ENCODE measurements around the gene COX7A2L.

Gene COX7A2L

GRCh38 chr2:42310007-42310515 is 51.0 kb downstream of the COX7A2L start:
- no peak for DNase-seq
- H3K4me2 ChIP-seq (ENCODE audit: low read length), result no peak overlapping the region
- no peak overlapping the region for H4K8ac ChIP-seq (ENCODE audit: low read depth, low read length)
- H3K27ac ChIP-seq (ENCODE audit: low read depth, low read length), result no peak overlapping the region
- no peak overlapping the region for H3K4me3 ChIP-seq (ENCODE audit: low read length)
- H3K79me1 ChIP-seq (ENCODE audit: low read length), result no peaks in the 10 kb centered on the region
- no peak overlapping the region for H3K23ac ChIP-seq (ENCODE audit: low read length)
- H3K18ac ChIP-seq (ENCODE audit: low read length), result no peak overlapping the region
- H2BK120ac ChIP-seq (ENCODE audit: low read depth, low read length), result no peak overlapping the region
- no peaks in the 10 kb centered on the region for H3K36me3 ChIP-seq (ENCODE audit: control insufficient read depth, insufficient read depth, low read length)
- no peaks in the 10 kb centered on the region for H3K4me1 ChIP-seq (ENCODE audit: control insufficient read depth, low read depth, low read length)
- no peak overlapping the region for H2BK15ac ChIP-seq (replicated peaks; ENCODE audit: low read depth)
- H3K27me3 ChIP-seq (ENCODE audit: insufficient read depth, low read length, poor library complexity), result no peaks in the 10 kb centered on the region
- H3K9ac ChIP-seq (ENCODE audit: low read length), result no peak overlapping the region
- no peak overlapping the region for H2AK5ac ChIP-seq (ENCODE audit: low read length)
- WGBS (ENCODE audit: extremely low coverage, insufficient coverage, low lambda C conversion rate), result no CpG with 5 or more reads among the region's 1 CpG
- H3K79me2 ChIP-seq (ENCODE audit: control insufficient read depth, insufficient read depth, low read length), result no peaks in the 10 kb centered on the region
- H4K5ac ChIP-seq (ENCODE audit: low read length), result no peak overlapping the region
- H2BK5ac ChIP-seq (ENCODE audit: low read length), result no peak overlapping the region
- no peak overlapping the region for H3K56ac ChIP-seq (ENCODE audit: low read length)
- no peak overlapping the region for H3K4ac ChIP-seq (ENCODE audit: low read depth, low read length)

GRCh38 chr2:42309366-42309765 is 51.7 kb downstream of the COX7A2L start:
- Histone ChIP-seq H4K8ac (ENCODE audit: low read depth, low read length) (no peak overlapping the region), H2BK5ac (ENCODE audit: low read length) (no peak overlapping the region), H3K4me3 (ENCODE audit: low read length) (no peak overlapping the region), H3K23ac (ENCODE audit: low read length) (no peak overlapping the region), H3K4me2 (ENCODE audit: low read length) (no peak overlapping the region), H2BK15ac (replicated peaks; ENCODE audit: low read depth) (no peak overlapping the region), H3K36me3 (ENCODE audit: control insufficient read depth, insufficient read depth, low read length) (no peaks in the 10 kb centered on the region), H3K18ac (ENCODE audit: low read length) (no peak overlapping the region), H3K9ac (ENCODE audit: low read length) (no peak overlapping the region), H3K4me1 (ENCODE audit: control insufficient read depth, low read depth, low read length) (no peaks in the 10 kb centered on the region), H2AK5ac (ENCODE audit: low read length) (no peak overlapping the region), H3K56ac (ENCODE audit: low read length) (no peak overlapping the region), H3K79me2 (ENCODE audit: control insufficient read depth, insufficient read depth, low read length) (no peaks in the 10 kb centered on the region), H2BK120ac (ENCODE audit: low read depth, low read length) (no peak overlapping the region), H4K5ac (ENCODE audit: low read length) (no peak overlapping the region), H3K27ac (ENCODE audit: low read depth, low read length) (no peak overlapping the region), H3K79me1 (ENCODE audit: low read length) (no peaks in the 10 kb centered on the region), H3K27me3 (ENCODE audit: insufficient read depth, low read length, poor library complexity) (no peaks in the 10 kb centered on the region), H3K4ac (ENCODE audit: low read depth, low read length) (no peak overlapping the region)
- DNase-seq, result no peak
- no CpG with 5 or more reads among the region's 2 CpGs for WGBS (ENCODE audit: extremely low coverage, insufficient coverage, low lambda C conversion rate)

- H4K8ac ChIP-seq (ENCODE audit: low read depth, low read length), result no peak overlapping the region
- no peak overlapping the region for H2AK5ac ChIP-seq (ENCODE audit: low read length)
- H3K27ac ChIP-seq (ENCODE audit: low read depth, low read length), result no peak overlapping the region
- H3K23ac ChIP-seq (ENCODE audit: low read length), result no peak overlapping the region
- H3K4me3 ChIP-seq (ENCODE audit: low read length), result no peak overlapping the region
- H4K5ac ChIP-seq (ENCODE audit: low read length), result no peak overlapping the region
- no peak overlapping the region for H2BK120ac ChIP-seq (ENCODE audit: low read depth, low read length)
- no peak overlapping the region for H2BK15ac ChIP-seq (replicated peaks; ENCODE audit: low read depth)
- H3K4me1 ChIP-seq (ENCODE audit: control insufficient read depth, low read depth, low read length), result no peaks in the 10 kb centered on the region
- no peaks in the 10 kb centered on the region for H3K79me1 ChIP-seq (ENCODE audit: low read length)
- H3K9ac ChIP-seq (ENCODE audit: low read length), result no peak overlapping the region
- H3K36me3 ChIP-seq (ENCODE audit: control insufficient read depth, insufficient read depth, low read length), result peaks cover 2% of the 10 kb centered on the region
- no peak overlapping the region for H2BK5ac ChIP-seq (ENCODE audit: low read length)
- no peaks in the 10 kb centered on the region for H3K27me3 ChIP-seq (ENCODE audit: insufficient read depth, low read length, poor library complexity)
- no peak overlapping the region for H3K4me2 ChIP-seq (ENCODE audit: low read length)
- no peaks in the 10 kb centered on the region for H3K79me2 ChIP-seq (ENCODE audit: control insufficient read depth, insufficient read depth, low read length)
- no peak for DNase-seq
- no peak overlapping the region for H3K18ac ChIP-seq (ENCODE audit: low read length)
- no peak overlapping the region for H3K56ac ChIP-seq (ENCODE audit: low read length)
- H3K4ac ChIP-seq (ENCODE audit: low read depth, low read length), result no peak overlapping the region
Observed at GRCh38 chr2:42307180-42307579, 53.8 kb downstream of the COX7A2L start.

GRCh38 chr2:42304059-42304713 is 56.8 kb downstream of the COX7A2L start:
- no peaks in the 10 kb centered on the region for H3K79me2 ChIP-seq (ENCODE audit: control insufficient read depth, insufficient read depth, low read length)
- peaks cover 2% of the 10 kb centered on the region for H3K36me3 ChIP-seq (ENCODE audit: control insufficient read depth, insufficient read depth, low read length)
- H3K79me1 ChIP-seq (ENCODE audit: low read length), result no peaks in the 10 kb centered on the region
- H4K8ac ChIP-seq (ENCODE audit: low read depth, low read length), result no peak overlapping the region
- no CpG with 5 or more reads among the region's 2 CpGs for WGBS (ENCODE audit: extremely low coverage, insufficient coverage, low lambda C conversion rate)
- no peak overlapping the region for H3K9ac ChIP-seq (ENCODE audit: low read length)
- no peaks in the 10 kb centered on the region for H3K27me3 ChIP-seq (ENCODE audit: insufficient read depth, low read length, poor library complexity)
- no peak overlapping the region for H3K27ac ChIP-seq (ENCODE audit: low read depth, low read length)
- no peak overlapping the region for H3K4me3 ChIP-seq (ENCODE audit: low read length)
- no peak overlapping the region for H3K4ac ChIP-seq (ENCODE audit: low read depth, low read length)
- H3K4me1 ChIP-seq (ENCODE audit: control insufficient read depth, low read depth, low read length), result no peaks in the 10 kb centered on the region
- no peak overlapping the region for H2AK5ac ChIP-seq (ENCODE audit: low read length)
- no peak overlapping the region for H3K18ac ChIP-seq (ENCODE audit: low read length)
- no peak overlapping the region for H2BK15ac ChIP-seq (replicated peaks; ENCODE audit: low read depth)
- H4K5ac ChIP-seq (ENCODE audit: low read length), result no peak overlapping the region
- H3K4me2 ChIP-seq (ENCODE audit: low read length), result no peak overlapping the region
- no peak for DNase-seq
- no peak overlapping the region for H3K23ac ChIP-seq (ENCODE audit: low read length)
- no peak overlapping the region for H2BK5ac ChIP-seq (ENCODE audit: low read length)
- no peak overlapping the region for H3K56ac ChIP-seq (ENCODE audit: low read length)
- H2BK120ac ChIP-seq (ENCODE audit: low read depth, low read length), result no peak overlapping the region

GRCh38 chr2:42303252-42303651 is 57.8 kb downstream of the COX7A2L start:
- Histone ChIP-seq H3K27me3 (ENCODE audit: insufficient read depth, low read length, poor library complexity) (no peaks in the 10 kb centered on the region), H3K18ac (ENCODE audit: low read length) (no peak overlapping the region), H4K8ac (ENCODE audit: low read depth, low read length) (no peak overlapping the region), H3K4me2 (ENCODE audit: low read length) (no peak overlapping the region), H3K4me3 (ENCODE audit: low read length) (no peak overlapping the region), H3K4me1 (ENCODE audit: control insufficient read depth, low read depth, low read length) (no peaks in the 10 kb centered on the region), H3K36me3 (ENCODE audit: control insufficient read depth, insufficient read depth, low read length) (peaks cover 2% of the 10 kb centered on the region), H2AK5ac (ENCODE audit: low read length) (no peak overlapping the region), H3K4ac (ENCODE audit: low read depth, low read length) (no peak overlapping the region), H2BK5ac (ENCODE audit: low read length) (no peak overlapping the region), H3K79me1 (ENCODE audit: low read length) (no peaks in the 10 kb centered on the region), H3K79me2 (ENCODE audit: control insufficient read depth, insufficient read depth, low read length) (no peaks in the 10 kb centered on the region), H4K5ac (ENCODE audit: low read length) (no peak overlapping the region), H3K27ac (ENCODE audit: low read depth, low read length) (no peak overlapping the region), H3K23ac (ENCODE audit: low read length) (no peak overlapping the region), H2BK15ac (replicated peaks; ENCODE audit: low read depth) (no peak overlapping the region), H3K9ac (ENCODE audit: low read length) (no peak overlapping the region), H3K56ac (ENCODE audit: low read length) (no peak overlapping the region), H2BK120ac (ENCODE audit: low read depth, low read length) (no peak overlapping the region)
- no peak for DNase-seq
- no CpG with 5 or more reads among the region's 3 CpGs for WGBS (ENCODE audit: extremely low coverage, insufficient coverage, low lambda C conversion rate)

- no peak overlapping the region for H2BK5ac ChIP-seq (ENCODE audit: low read length)
- no peak overlapping the region for H4K8ac ChIP-seq (ENCODE audit: low read depth, low read length)
- no peak for DNase-seq
- H3K27me3 ChIP-seq (ENCODE audit: insufficient read depth, low read length, poor library complexity), result no peaks in the 10 kb centered on the region
- no CpG with 5 or more reads among the region's 2 CpGs for WGBS (ENCODE audit: extremely low coverage, insufficient coverage, low lambda C conversion rate)
- H2AK5ac ChIP-seq (ENCODE audit: low read length), result no peak overlapping the region
- H3K79me1 ChIP-seq (ENCODE audit: low read length), result no peaks in the 10 kb centered on the region
- H3K18ac ChIP-seq (ENCODE audit: low read length), result no peak overlapping the region
- no peaks in the 10 kb centered on the region for H3K79me2 ChIP-seq (ENCODE audit: control insufficient read depth, insufficient read depth, low read length)
- no peak overlapping the region for H3K56ac ChIP-seq (ENCODE audit: low read length)
- no peak overlapping the region for H3K9ac ChIP-seq (ENCODE audit: low read length)
- H3K4me1 ChIP-seq (ENCODE audit: control insufficient read depth, low read depth, low read length), result no peaks in the 10 kb centered on the region
- H3K23ac ChIP-seq (ENCODE audit: low read length), result no peak overlapping the region
- no peak overlapping the region for H4K5ac ChIP-seq (ENCODE audit: low read length)
- H2BK120ac ChIP-seq (ENCODE audit: low read depth, low read length), result no peak overlapping the region
- no peak overlapping the region for H2BK15ac ChIP-seq (replicated peaks; ENCODE audit: low read depth)
- no peak overlapping the region for H3K27ac ChIP-seq (ENCODE audit: low read depth, low read length)
- no peak overlapping the region for H3K4me2 ChIP-seq (ENCODE audit: low read length)
- no peak overlapping the region for H3K4ac ChIP-seq (ENCODE audit: low read depth, low read length)
- no peak overlapping the region for H3K4me3 ChIP-seq (ENCODE audit: low read length)
- peaks cover 2% of the 10 kb centered on the region for H3K36me3 ChIP-seq (ENCODE audit: control insufficient read depth, insufficient read depth, low read length)
Observed at GRCh38 chr2:42300527-42300926, 60.5 kb downstream of the COX7A2L start.
